ENCODE measurements around the gene ZNF444. TPM values are rescaled to one million over a fixed set of nuclear protein-coding genes. Genes with fewer than 3 reads are reported as not detected.

The ZNF444 gene
- total and polyA plus RNA-seq, 9 of the 15 experiments (the other 6 are each of a cell fraction or from before 2014, with no cell fraction given): 0.39 to 40.0 (median 6.9) TPM

DNA sequence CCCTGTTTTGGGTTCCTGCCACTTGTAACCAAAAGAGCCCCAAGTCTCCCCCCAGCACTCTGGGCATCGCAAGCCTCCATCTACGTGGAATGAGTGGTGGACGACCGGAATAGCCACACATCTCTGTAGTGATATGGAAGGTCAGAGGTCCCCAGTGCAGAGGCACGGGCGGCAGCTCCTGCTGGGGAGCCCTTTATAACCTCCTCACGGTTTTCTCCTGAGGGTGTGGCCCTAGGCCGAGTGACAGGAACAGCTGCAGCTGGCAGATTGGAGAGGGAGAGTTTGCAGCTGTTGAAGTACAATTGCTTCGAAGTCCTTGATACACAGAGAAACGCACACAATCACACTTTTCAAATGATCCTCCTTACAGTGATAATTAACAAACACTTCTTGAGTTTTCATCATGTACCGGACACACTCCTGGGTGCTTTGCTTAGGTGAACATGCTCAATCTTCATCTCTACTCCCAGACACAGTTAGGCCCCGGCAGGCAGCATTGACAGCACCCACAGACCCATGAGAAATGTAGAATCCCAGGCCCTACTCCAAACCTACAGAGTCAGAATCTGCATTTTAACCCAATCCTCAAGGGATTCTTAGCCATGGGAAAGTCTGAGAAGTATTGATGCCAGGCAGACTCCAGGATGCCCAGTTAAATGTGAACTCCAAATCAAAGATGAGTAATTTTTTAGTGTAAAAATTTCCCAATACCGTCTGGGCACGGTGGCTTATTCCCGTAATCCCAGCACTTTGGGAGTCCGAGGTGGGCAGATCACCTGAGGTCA lies 15.1 kb upstream of the ZNF444 start (continued):
- no peak for TF ChIP-seq SP2 (IDR thresholded peaks at IDR 0.05; ENCODE audit: extremely low read depth, low read depth, low read length, poor library complexity, severe bottlenecking)
- no peak for TF ChIP-seq KDM5B (IDR thresholded peaks at IDR 0.05; ENCODE audit: insufficient replicate concordance, low read depth, low read length)
- TF ChIP-seq ZNF764 (CRISPR knock-in tag; IDR thresholded peaks at IDR 0.05; ENCODE audit: low read depth): no peak
- TF ChIP-seq YY1 (IDR thresholded peaks at IDR 0.05; ENCODE audit: borderline replicate concordance in 1 of 3, control insufficient read depth in 1 of 3, extremely low read depth in 1 of 3, insufficient read depth in 3 of 3, insufficient read length in 1 of 3, insufficient replicate concordance in 2 of 3, low read depth in 1 of 3, low read length in 2 of 3): no peak
- no peak for TF ChIP-seq EZH2 (IDR thresholded peaks at IDR 0.05; ENCODE audit: borderline replicate concordance, low read depth, low read length)
- TF ChIP-seq, protein P1, sequence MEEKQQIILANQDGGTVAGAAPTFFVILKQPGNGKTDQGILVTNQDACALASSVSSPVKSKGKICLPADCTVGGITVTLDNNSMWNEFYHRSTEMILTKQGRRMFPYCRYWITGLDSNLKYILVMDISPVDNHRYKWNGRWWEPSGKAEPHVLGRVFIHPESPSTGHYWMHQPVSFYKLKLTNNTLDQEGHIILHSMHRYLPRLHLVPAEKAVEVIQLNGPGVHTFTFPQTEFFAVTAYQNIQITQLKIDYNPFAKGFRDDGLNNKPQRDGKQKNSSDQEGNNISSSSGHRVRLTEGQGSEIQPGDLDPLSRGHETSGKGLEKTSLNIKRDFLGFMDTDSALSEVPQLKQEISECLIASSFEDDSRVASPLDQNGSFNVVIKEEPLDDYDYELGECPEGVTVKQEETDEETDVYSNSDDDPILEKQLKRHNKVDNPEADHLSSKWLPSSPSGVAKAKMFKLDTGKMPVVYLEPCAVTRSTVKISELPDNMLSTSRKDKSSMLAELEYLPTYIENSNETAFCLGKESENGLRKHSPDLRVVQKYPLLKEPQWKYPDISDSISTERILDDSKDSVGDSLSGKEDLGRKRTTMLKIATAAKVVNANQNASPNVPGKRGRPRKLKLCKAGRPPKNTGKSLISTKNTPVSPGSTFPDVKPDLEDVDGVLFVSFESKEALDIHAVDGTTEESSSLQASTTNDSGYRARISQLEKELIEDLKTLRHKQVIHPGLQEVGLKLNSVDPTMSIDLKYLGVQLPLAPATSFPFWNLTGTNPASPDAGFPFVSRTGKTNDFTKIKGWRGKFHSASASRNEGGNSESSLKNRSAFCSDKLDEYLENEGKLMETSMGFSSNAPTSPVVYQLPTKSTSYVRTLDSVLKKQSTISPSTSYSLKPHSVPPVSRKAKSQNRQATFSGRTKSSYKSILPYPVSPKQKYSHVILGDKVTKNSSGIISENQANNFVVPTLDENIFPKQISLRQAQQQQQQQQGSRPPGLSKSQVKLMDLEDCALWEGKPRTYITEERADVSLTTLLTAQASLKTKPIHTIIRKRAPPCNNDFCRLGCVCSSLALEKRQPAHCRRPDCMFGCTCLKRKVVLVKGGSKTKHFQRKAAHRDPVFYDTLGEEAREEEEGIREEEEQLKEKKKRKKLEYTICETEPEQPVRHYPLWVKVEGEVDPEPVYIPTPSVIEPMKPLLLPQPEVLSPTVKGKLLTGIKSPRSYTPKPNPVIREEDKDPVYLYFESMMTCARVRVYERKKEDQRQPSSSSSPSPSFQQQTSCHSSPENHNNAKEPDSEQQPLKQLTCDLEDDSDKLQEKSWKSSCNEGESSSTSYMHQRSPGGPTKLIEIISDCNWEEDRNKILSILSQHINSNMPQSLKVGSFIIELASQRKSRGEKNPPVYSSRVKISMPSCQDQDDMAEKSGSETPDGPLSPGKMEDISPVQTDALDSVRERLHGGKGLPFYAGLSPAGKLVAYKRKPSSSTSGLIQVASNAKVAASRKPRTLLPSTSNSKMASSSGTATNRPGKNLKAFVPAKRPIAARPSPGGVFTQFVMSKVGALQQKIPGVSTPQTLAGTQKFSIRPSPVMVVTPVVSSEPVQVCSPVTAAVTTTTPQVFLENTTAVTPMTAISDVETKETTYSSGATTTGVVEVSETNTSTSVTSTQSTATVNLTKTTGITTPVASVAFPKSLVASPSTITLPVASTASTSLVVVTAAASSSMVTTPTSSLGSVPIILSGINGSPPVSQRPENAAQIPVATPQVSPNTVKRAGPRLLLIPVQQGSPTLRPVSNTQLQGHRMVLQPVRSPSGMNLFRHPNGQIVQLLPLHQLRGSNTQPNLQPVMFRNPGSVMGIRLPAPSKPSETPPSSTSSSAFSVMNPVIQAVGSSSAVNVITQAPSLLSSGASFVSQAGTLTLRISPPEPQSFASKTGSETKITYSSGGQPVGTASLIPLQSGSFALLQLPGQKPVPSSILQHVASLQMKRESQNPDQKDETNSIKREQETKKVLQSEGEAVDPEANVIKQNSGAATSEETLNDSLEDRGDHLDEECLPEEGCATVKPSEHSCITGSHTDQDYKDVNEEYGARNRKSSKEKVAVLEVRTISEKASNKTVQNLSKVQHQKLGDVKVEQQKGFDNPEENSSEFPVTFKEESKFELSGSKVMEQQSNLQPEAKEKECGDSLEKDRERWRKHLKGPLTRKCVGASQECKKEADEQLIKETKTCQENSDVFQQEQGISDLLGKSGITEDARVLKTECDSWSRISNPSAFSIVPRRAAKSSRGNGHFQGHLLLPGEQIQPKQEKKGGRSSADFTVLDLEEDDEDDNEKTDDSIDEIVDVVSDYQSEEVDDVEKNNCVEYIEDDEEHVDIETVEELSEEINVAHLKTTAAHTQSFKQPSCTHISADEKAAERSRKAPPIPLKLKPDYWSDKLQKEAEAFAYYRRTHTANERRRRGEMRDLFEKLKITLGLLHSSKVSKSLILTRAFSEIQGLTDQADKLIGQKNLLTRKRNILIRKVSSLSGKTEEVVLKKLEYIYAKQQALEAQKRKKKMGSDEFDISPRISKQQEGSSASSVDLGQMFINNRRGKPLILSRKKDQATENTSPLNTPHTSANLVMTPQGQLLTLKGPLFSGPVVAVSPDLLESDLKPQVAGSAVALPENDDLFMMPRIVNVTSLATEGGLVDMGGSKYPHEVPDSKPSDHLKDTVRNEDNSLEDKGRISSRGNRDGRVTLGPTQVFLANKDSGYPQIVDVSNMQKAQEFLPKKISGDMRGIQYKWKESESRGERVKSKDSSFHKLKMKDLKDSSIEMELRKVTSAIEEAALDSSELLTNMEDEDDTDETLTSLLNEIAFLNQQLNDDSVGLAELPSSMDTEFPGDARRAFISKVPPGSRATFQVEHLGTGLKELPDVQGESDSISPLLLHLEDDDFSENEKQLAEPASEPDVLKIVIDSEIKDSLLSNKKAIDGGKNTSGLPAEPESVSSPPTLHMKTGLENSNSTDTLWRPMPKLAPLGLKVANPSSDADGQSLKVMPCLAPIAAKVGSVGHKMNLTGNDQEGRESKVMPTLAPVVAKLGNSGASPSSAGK (IDR thresholded peaks at IDR 0.05): peak; percentile 31; the same call in 1 of the 2 replicates
- TF ChIP-seq MECOM (CRISPR knock-in tag; IDR thresholded peaks at IDR 0.05): no peak
- peak; percentile 78 for TF ChIP-seq MTA2 (IDR thresholded peaks at IDR 0.05; ENCODE audit: low read depth)
- TF ChIP-seq SMARCA4 (IDR thresholded peaks at IDR 0.05): peak; percentile 73
- peak; percentile 82 for TF ChIP-seq MEIS2 (IDR thresholded peaks at IDR 0.05; ENCODE audit: partially characterized antibody)
- no peak for TF ChIP-seq KAT7 (CRISPR knock-in tag; IDR thresholded peaks at IDR 0.05; ENCODE audit: borderline replicate concordance)
- TF ChIP-seq NONO (IDR thresholded peaks at IDR 0.05; ENCODE audit: low read depth in 2 of 2, low read length in 1 of 2): 0 out of 4 replicates have a peak, but pooled peaks of 1 of the 2 experiments have one; percentile 31
- TF ChIP-seq FOXP1 (CRISPR knock-in tag; IDR thresholded peaks at IDR 0.05): no peak
- no peak for TF ChIP-seq XRCC4 (IDR thresholded peaks at IDR 0.05; ENCODE audit: extremely low read depth, insufficient read depth, insufficient read length)
- no peak for TF ChIP-seq ZBTB8A (IDR thresholded peaks at IDR 0.05; ENCODE audit: partially characterized antibody)
- peak; percentile 21; the same call in 1 of the 2 replicates for TF ChIP-seq NCOA1 (IDR thresholded peaks at IDR 0.05; ENCODE audit: low read depth)
